HEK293T (cell line): ENCODE data around the gene KSR2.

ENCODE experiments used
- ARNT ChIP-seq: fragments of 450-650 bp; IDR thresholded peaks from 2 replicates; pipeline ENCODE4 v1.6.1; 2017; ENCODE audit warnings: mild to moderate bottlenecking
- BHLHE40 ChIP-seq: fragments of 450-650 bp; IDR thresholded peaks from 2 replicates; pipeline ENCODE4 v1.6.1; 2016; ENCODE audit warnings: mild to moderate bottlenecking, moderate library complexity, borderline replicate concordance
- CTBP1 ChIP-seq: fragments of 450-650 bp; IDR thresholded peaks from 2 replicates; pipeline ENCODE4 v1.6.1; 2016; ENCODE audit warnings: borderline replicate concordance
- FOXA1 ChIP-seq: fragments of 450-650 bp; IDR thresholded peaks from 2 replicates; pipeline ENCODE4 v1.6.1; 2016; ENCODE audit warnings: mild to moderate bottlenecking
- FOXK2 ChIP-seq: fragments of 450-650 bp; IDR thresholded peaks from 2 replicates; pipeline ENCODE4 v1.6.1; 2016; ENCODE audit warnings: mild to moderate bottlenecking
- HDGF ChIP-seq: fragments of 450-650 bp; IDR thresholded peaks from 2 replicates; pipeline ENCODE4 v1.6.1; 2017; ENCODE audit warnings: antibody characterized with exemption, borderline replicate concordance
- L3MBTL2 ChIP-seq: fragments of 450-650 bp; conservative IDR thresholded peaks from 2 replicates; pipeline ENCODE4 v1.6.1; 2016; ENCODE audit warnings: mild to moderate bottlenecking
- SP1 ChIP-seq: fragments of 450-650 bp; IDR thresholded peaks from 2 replicates; pipeline ENCODE4 v1.6.1; 2017
- ZNF384 ChIP-seq: fragments of 450-650 bp; IDR thresholded peaks from 2 replicates; pipeline ENCODE4 v1.6.1; 2016

GRCh38 chr12:117576053-117576452, 392.7 kb downstream of the KSR2 start:
- no peak for TF ChIP-seq L3MBTL2
- no peak for TF ChIP-seq BHLHE40
- TF ChIP-seq HDGF = no peak
- no peak for TF ChIP-seq SP1
- TF ChIP-seq ARNT = no peak
- no peak for TF ChIP-seq FOXA1
- no peak for TF ChIP-seq CTBP1
- no peak for TF ChIP-seq ZNF384
- TF ChIP-seq FOXK2 = no peak
